GM19438 (cell line): ENCODE data around the gene TBC1D16.
"Not testable (repeated sequence)": the region's sequence is repeated elsewhere in the genome, so short reads cannot be mapped to it uniquely, and the experiment has no call there.

Experiments used
- ATAC-seq: cut with Tn5 transposase; IDR thresholded peaks from one replicate; pipeline ENCODE4 v1.9.1; 2021; ENCODE audit warnings: low read depth; ENCODE audit not compliant: unreplicated experiment

The TBC1D16 gene

DNA sequence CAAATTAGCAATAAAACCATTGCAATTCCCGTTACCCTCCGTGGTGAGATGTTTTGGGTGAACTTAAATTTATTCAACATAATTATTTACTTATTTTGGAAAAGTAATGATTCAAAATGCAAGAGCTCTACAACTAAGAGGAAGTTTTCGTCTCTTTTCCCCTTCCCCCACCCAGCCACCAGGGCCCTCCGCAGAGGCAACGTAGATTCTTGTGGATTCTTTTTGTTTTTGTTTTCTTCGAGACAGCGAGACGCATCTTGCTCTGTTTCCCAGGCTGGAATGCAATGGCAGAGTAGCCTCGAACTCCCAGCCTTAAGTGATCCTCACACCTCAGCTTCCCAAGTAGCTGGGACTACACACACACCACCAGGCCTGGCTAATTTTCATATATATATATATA lies 19.9 kb upstream of the TBC1D16 start:
- no peak for ATAC-seq

DNA sequence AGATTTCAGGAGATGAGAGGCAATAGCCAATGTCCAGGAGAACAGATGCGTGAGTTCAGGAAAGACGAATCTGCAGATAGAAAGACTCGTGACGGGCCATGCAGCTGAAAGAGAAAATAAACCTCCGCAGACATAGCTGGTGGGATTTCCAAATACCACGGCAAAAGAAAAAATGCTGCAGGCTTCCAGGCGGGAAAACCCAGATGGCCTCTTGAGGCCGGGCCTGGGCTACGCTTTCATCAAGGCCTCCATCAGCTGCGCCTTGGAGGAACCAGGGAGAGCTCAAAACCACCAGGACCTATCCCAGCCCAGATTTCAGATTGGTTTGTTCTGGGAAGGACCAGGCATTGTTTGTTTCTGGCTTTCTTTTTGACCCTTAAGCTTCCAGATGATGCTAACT lies 17.4 kb upstream of the TBC1D16 start:
- ATAC-seq: no peak

DNA sequence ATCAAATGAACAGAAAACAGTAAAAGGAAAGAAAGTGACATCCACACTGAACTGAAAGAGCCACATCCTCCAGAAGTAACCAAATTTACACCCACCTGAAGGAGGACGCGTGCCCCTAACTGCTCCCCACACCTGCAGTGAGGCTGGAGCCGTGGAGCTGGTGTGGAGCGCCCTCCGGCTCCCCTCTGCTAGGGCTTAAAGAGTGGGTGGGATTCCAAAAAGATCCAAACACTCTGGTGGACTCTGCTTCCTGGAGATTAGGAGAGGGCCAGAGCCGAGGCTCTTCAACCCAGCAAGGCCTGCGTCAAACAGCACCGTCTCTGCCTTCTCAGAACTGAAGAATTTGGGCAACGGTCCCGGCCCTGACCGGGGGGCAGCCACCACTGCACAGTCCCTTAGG lies 16.0 kb upstream of the TBC1D16 start:
- ATAC-seq: no peak

DNA sequence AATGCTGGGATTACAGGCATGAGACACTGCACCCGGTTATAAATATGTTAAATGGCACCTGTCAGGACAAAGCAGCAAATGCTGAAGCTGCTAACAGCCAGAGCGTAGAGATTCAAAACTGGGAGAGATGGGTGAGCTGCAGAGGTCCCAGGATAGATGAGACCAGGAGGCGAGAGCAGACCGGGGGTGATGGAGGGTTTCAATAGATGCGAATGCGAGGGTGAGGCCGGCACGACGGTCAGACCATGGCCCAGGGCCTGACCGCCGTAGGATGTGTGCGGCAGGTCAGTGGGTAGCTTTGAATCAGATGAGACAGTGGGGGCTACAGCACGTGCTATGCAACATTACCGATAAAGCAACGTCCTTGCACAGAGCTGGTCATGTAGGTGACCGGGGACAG lies 15.0 kb upstream of the TBC1D16 start:
- ATAC-seq: no peak

DNA sequence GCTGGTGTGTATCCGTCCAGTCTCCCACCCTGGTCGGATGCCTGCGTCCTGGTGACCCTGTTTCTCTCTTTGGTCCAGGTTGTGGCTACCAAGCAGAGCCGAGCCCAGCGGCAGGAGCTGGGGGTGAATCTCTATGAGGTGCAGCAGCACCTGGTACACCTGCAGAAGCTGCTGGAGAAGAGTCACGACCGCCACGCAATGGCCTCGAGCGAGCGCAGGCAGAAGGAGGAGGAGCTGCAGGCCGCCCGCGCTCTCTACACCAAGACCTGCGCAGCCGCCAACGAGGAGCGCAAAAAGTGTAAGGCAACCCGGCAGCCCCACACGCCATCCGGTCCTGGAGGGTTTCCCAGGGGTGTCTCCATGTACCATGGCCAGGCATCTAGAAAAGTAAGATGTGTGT lies 14.3 kb upstream of the TBC1D16 start:
- ATAC-seq: no peak

DNA sequence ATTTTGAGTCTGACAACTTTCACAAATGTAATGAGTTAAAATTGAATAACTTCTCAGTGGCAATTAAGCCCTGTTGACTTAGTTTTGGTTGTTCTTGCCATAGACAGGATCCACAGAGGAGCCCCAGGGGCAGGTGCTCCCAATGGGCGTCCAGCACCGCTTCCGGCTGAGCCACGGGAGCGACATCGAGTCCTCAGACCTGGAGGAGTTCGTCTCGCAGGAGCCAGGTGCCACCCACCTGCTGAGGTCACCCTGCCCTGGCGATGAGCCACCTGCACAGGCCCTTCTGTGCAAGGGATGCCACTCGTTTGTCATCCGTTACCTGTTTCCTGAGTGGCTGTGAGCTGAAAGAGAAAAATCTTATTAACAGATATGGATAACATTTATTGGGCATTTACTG lies 11.5 kb upstream of the TBC1D16 start:
- no peak for ATAC-seq

DNA sequence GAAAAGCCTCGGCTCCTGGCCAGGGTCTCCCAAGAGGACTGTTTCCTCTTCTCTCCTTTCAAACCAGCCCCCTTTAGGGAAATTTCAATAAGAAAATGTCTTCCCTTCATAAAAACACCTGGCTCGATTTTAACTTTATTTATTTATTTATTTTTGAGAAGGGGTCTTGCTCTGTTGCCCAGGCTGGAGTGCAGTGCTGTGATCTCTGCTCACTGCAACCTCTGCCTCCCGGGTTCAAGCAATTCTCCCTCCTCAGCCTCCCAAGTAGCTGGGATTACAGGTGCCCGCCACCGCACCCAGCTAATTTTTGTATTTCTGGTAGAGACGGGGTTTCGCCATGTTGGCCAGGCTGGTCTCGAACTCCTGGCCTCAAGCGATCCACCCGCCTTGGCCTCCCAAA lies 11.0 kb upstream of the TBC1D16 start:
- ATAC-seq: not testable (repeated sequence)

DNA sequence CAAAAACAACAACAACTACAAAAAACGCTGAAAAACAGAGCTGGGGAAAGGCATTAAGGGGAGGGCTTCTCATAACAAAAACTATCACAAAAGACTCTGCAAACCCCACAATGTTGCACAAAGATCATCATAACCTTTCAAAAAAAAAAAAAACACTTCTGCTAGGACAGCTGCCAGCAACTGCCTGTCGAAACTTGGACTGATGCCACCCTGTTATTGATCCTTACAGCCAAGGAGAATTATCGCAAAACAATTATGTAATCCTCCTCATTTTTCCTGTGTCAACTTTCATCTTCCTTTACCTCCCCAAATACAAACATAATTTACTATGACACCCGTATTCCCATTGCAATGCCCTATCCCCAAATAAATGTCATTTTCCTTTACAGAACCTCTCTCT lies 10.0 kb upstream of the TBC1D16 start:
- ATAC-seq: no peak

DNA sequence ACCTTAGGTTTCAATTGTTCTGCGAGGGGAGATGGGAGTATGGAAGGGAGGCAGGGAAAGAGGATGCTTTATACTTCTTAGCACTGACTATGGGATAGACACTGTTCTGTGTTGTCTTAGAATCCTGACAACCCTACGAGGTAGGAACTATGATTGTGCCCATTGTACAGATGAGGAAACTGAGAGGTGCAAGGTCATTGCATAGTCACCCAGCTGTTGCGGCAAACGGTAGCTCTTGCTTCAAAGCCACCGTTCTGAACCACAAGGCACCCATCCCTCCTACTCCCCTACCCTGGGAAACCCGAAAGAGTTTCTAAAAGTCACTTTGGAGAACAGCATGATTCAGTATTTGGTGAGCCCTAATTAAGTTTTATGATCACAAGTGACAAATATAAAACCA lies 8.3 kb upstream of the TBC1D16 start:
- ATAC-seq: no peak

DNA sequence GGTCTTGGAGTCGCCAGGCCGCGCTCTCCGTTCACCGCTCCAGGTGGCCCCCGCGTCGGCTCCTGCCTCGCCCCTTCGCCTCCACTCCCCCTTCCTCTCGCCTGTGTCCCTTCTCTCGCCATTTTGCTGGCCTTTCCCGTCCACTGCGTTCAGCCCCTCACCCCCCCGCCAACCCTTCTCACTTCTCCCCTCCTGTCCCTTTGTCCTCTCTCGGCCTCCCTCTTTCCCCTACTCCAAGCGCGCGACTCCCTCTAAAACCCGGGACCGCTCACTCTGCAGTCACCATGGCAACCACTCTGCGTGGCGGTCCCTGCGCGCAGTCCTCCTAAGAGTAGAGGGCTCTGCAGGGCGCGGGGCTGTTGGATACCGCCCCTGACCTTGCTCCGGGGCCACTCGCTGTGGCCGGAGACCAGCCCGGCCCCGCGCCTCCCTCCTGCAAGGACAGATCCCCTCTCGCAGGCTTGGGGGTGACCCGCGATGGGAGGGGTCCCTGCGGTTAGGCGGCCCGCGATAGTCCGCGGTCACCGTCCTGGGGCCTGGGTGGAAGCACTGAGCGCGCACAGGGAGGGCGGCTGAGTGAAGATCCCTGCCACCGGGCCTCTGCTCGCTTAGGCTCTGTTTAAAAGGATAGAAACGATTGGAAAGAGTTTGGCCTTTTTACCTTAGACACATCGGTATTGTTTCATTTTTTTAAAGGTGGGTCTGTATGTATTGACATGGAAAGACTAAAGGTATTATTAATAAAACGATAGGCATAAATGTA lies 1.2 kb upstream of the TBC1D16 start:
- no peak for ATAC-seq

DNA sequence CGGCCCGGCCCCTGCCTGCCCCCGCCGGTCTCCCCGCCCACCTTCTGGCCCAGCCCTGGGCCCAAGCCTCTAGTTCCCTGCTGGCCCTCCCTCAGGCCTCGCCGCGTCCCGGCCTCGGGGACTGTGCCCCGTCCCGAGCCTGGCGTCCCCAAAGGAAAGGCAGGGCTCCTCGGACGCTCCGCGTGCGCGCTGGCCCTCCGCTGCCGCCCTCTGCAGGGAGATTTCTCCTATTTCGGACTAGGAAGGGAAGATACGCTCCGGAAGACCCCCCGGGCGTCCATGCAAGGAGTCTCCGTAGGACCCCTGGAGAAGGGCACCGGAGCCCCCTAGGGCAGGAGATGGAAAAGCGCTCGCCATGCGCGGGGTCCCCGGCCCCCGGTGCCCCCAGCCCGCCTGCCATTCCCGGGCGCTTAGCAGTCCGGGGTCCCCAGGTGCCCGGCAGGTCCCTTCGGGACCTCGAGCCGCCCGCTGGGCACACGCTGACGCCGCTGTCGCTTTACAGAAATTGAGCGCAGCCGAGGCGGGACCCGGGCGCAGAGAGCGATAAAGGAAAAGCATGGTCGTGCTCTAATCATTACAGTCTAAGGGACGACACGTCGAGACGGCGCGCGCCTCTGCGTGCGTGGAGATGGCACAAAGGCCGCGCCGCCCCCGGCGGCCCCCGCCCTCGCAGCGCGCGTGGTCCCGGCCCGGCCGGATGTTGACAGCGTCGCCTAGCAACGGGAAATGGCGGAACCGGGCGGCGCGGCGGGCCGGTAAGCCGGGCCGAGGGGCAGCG lies 454 bp upstream of the TBC1D16 start, which contains the start of gene CCDC40:
CCDC40 (plus strand) TSS at position 706 of the 778 bp plus-strand sequence; CDS start at position 727, 21 bp downstream.
- no peak for ATAC-seq

DNA sequence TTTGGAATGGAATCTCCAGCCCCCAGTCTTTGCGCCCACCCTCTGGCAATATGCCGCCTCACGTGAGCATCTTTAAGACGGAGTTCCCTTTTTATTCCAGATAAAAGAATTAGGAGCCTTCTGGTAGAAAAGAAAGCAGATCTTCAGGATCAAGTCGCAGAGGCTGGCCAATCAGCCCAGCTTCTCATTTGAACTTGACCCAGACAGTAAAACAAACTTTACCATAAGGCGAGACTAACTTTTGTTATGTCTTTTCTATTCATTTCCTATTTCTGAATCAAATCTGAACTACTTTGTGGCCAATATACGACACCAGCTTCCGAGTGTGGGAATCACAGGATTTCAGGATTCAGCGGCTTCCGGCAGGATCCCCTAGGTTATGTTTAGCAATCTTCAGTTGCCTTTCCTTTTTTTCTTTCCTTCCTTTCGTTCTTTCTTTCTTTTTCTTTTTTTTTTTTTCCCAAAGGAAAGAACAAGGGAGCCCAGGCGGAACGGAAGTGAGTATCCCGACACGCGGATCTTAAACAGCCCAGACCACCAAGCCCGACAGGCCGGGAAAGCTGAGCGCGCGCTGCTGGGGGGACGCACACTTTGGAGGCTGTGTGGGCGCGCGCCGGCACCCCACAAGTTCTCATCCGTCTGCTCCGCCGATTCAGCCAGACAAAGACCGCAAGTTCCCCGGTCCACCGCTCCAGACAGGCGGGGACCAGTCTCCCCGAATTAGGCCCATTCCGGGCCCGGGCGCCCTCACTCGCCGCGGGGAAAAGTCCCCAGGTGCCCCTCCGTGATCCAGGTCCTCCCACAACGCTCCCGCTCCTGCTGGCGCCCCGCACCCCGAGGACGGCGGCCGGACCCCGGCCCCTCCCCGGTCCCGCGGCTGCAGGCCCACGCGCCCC lies 633 bp downstream of the TBC1D16 start:
- ATAC-seq: no peak

DNA sequence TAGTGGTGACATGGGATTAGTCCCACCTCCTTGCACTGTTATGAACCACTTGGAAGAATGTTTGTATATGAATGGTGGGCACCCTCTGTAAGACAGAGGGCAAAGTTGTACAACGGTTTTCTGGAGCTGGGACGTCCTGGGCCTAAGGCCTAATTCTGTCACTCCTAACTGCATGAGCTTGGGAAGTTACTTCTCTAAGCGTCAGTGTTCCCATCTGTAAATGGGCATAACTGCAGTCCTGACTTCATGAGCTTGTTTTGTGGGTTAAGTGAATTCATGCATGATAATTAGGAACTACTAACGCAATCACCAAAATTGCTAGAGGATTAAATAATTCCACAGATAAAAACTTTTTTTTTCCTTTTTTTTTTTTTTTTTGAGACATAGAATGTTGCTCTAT lies 1.8 kb downstream of the TBC1D16 start:
- ATAC-seq: no peak

DNA sequence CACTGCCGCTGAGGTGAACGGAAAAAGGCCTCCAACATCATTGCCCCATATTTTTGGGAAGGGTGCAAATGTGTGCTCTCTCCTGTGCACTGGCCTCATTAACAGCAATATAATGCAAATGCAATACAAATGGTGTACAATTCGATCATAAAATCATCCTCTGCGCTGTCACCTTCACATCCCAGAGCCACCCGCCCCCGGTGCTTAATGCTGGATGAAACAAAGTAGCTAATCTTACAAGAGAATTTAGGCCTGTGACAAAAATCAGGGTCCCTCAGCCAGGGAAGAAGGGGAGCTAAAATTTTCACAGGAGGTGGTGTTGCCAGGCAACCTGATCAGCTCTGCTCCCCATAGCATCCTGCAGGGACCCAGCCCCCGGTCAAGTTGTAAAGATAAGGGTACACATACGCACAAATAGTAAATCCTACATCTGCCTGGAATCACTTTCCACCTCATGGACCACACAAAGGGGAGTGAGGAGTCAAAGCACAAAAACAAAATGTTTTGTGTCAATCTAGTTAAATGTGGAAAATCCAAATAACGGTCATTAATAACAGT lies 3.0 kb downstream of the TBC1D16 start:
- ATAC-seq: no peak

DNA sequence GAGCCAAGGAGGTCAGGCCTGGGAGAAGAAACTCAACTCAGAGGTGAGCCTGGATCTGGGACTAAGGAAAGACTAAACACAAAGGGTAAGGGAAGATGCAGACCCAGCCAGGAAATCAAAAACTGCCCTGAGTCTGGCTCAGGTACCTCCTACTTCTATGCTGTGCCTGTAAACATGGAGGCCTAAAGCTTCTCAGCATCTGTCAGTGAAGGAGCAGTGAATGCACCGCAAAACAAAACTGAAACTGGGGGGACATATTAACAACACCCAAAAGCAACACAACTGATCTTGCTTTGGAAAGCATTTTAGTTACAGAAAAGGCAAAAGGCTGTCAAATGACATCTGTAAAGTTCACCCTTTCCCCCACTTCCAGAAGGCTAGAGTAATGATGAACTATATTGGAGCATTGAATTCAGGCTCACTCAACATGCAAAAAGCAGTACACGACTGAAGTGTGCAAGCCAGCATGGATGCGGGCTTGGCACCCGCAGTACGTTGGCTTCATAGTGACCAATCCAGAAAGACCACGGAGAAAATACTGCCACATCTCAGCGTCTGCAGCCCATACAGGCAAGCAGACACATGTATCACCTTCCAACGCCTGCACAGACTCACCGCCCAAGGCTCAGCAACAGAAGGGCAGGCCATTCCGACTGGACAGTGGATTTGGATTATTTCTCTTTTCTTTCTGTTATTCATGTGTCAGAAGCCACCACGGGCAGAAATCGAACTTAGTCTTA lies 3.8 kb downstream of the TBC1D16 start:
- ATAC-seq: no peak

DNA sequence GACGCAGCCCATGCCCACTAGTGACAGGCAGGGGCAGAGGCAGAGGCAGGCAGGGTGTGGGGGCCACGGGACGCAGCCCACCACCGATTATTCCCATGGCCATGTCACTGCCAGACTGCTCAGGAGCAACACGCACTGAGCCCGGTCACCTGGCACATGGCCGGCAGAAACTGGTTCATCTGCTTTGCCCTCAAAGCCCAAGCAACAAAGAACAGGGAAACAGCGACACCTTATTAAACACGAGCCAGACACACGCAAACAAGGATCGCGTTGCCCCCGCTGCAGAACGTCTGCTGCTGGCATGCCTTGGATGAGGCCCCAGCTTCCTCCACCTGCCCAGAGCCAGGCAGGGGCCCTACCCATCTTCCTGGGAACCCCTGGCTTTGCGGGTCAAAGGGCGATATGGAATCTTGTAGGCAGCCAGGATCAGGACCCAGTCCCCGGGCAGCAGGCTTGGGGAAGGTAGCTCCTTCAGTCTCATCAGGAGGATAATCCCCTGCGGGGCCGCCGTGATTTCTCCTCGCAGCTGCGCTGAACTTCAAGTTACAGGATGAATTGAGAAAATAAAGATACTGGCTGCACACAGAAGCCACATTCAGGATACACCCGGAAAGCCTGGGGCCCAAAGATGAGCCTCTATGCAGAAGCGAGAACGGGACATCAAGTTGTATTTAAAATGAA lies 4.8 kb downstream of the TBC1D16 start:
- ATAC-seq: no peak

DNA sequence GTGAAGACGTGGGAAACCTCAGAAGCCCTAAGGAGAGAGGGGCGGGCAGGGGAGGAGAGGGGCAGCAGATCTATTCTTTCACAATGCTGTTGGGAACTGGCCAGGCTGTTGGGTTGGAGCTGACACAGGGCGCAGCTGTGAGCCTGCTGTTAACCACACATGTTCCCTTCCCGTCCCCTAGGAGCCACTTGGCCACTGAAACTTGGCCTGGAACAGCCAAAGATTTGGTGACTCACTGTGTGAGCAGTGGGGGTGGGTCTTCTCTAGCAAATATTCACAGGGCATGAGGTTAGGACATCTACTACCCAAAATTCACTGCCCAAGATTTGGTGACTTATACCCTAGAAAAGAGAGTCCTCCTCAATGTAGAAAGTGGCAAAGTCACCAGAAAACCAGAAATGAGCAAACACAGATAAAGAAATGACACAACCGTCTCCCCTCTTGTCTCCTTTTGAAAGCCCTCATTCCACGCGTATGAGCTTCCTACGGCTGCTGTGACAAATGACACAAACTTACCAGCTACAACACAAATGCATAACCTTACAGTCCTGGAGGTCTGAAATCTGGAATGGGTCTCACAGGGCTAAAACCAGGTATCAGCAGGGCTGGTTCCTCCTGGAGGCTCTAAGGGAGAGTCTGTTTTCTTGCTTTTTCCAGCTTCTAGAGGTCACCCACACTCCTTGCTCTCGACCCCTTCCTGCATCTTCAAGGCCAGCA lies 6.3 kb downstream of the TBC1D16 start:
- no peak for ATAC-seq

DNA sequence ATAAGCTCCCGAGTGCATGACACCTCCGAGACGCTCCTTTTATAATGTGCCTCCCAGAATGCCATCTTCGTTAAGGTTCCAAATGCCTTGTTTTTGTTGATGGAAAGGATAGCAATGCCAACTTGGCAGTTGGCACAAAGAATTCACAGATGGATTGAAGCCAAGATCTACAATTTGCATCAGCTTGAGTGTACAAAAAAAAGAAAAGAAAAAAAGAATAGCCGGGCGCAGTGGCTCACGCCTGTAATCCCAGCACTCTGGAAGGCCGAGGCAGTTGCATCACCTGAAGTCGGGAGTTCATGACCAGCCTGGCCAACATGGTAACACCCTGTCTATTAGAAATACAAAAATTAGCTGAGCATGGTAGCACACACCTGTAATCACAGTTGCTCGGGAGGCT lies 7.6 kb downstream of the TBC1D16 start:
- ATAC-seq: no peak

DNA sequence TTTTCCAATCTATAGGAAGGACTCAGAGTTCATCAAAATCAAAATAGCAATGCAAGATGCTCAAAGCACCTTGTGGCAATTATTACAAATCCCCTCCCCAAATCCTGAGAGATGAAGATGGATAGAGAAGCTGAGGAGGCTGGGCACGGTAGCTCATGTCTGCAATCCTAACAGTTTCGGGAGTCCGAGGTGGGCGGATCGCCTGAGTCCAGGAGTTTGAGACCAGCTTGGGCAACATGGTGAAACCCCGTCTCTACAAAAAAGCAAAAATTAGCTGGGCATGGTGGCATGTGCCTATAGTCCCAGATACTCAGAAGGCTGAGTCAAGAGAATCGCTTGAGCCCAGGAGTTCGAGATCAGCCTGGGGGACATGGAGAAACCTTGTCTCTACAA lies 8.6 kb downstream of the TBC1D16 start:
- no peak for ATAC-seq
